HL-60 (cell line): Measurements from ENCODE around the gene LST1.

Experiments used
- POLR2AphosphoS5 ChIP-seq: IDR thresholded peaks from 2 replicates; pipeline ENCODE4 v1.6.1; 2012; ENCODE audit warnings: low read depth
- REST ChIP-seq: IDR thresholded peaks from 2 replicates; pipeline ENCODE4 v1.6.1; 2012; ENCODE audit warnings: low read depth; ENCODE audit not compliant: insufficient replicate concordance
- TF ChIP-seq, protein P1 (sequence below): IDR thresholded peaks from one replicate; pipeline ENCODE4 v1.5.1; 2011; ENCODE audit warnings: low read length, control low read depth, inconsistent platforms; ENCODE audit not compliant: insufficient read depth

DNA sequence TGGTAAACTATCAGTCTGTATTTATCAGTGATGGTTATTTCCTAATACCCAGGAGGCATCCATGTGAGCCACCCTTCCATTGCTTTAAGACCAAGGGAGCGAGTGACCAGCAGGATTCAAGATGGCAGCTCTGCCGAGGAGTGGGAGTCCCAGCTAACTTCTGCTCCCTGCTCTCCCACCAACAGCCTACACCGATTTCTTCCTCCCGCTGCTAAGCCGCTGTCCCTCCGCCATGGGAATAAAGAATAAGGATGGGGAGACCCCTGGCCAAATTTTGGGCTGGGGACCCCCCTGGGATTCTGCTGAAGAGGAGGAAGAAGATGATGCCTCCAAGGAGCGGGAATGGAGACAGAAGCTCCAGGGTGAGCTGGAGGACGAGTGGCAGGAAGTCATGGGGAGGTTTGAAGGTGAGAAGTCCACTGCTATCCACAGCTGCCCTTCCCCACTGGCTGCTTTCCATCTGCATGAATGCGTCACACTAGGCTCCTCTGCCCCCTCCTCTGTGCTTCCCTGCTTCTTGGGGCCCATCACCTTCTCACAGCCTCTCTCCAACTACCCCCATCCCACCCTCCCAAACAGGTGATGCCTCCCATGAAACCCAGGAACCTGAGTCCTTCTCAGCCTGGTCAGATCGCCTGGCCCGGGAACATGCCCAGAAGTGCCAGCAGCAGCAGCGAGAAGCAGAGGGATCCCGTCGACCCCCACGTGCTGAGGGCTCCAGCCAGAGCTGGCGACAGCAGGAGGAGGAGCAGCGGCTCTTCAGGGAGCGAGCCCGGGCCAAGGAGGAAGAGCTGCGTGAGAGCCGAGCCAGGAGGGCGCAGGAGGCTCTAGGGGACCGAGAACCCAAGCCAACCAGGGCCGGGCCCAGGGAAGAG is 28.4 kb upstream of the LST1 start:
- TF ChIP-seq, protein P1, sequence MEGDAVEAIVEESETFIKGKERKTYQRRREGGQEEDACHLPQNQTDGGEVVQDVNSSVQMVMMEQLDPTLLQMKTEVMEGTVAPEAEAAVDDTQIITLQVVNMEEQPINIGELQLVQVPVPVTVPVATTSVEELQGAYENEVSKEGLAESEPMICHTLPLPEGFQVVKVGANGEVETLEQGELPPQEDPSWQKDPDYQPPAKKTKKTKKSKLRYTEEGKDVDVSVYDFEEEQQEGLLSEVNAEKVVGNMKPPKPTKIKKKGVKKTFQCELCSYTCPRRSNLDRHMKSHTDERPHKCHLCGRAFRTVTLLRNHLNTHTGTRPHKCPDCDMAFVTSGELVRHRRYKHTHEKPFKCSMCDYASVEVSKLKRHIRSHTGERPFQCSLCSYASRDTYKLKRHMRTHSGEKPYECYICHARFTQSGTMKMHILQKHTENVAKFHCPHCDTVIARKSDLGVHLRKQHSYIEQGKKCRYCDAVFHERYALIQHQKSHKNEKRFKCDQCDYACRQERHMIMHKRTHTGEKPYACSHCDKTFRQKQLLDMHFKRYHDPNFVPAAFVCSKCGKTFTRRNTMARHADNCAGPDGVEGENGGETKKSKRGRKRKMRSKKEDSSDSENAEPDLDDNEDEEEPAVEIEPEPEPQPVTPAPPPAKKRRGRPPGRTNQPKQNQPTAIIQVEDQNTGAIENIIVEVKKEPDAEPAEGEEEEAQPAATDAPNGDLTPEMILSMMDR, result no peak
- TF ChIP-seq REST, result no peak
- no peak for TF ChIP-seq POLR2AphosphoS5
